HG03039 (cell line): ENCODE results near the gene NHLRC4.

Experiments used
- ATAC-seq: cut with Tn5 transposase; IDR thresholded peaks from one replicate; pipeline ENCODE4 v1.9.1; 2021; ENCODE audit warnings: mild to moderate bottlenecking, moderate library complexity; ENCODE audit not compliant: unreplicated experiment

Gene NHLRC4

DNA sequence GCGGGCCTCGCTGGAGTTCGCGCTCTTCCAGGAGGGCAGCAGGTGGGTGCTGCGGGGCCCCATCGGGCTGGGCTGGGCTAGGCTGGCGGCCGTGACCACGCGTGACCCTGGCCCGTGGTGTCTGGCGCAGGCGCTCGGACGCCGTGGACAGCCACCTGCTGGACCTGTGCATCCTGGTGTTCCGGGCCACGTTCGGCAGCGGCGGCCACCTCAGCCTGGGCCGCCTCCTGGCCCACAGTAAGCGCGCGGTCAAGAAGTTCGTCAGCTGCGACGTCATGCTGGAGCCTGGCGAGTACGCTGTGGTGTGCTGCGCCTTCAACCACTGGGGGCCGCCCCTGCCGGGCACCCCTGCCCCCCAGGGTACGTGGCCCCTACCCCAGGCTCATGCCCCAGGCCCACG lies 14.6 kb upstream of the NHLRC4 start:
- ATAC-seq: no peak

DNA sequence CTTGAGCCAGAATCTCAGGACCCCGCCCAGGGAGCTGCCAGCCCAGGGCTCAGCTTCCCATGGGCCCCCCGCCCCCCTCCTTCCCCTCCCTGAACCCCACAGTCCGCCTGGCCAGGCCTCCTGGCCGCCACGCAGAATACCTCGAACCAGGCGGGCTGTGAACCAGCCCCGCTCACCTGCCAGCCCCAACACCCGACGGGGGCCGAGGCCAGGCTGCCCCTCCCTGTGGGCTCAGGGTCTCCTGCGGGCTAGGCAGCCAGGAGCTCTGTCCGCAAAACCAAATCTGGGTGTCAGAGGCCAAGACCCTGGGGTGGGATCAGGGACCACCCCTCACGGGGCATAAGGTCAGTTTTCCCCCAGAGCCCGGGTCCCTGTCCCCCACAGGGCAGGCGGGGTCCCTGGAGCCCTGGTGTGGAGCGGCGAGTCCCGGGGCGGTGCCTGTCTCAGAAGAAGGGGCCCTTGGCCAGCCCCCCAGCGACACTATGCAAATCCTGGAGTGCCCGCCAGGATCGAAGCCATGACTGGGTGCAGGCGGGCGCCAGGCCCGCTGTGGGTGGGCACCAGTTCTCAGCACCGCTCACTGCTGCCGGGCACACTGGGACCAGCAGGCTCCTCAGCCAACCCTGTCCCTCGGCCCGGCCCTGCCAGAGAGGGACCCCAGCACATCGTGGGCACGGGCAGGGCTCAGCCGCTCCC lies 13.1 kb upstream of the NHLRC4 start:
- no peak for ATAC-seq

DNA sequence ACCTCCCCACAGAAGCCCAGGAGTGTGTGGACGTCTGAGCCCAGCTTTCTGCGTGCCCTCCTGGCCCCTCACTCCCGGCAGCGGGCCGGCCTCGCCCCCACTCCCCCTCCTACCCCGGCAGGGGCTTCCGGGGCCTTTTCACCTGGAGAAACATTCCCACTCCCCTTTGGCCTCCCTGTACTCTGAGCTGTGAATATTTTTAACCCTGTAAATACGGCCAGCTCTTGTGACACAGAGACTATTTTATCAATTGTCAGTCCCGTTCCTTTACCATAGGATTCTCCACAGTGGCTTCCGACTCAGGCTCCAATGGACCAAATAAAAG lies 12.5 kb upstream of the NHLRC4 start:
- no peak for ATAC-seq

GRCh38 chr16:554640-555365 lies 12.0 kb upstream of the NHLRC4 start:
- no peak for ATAC-seq

DNA sequence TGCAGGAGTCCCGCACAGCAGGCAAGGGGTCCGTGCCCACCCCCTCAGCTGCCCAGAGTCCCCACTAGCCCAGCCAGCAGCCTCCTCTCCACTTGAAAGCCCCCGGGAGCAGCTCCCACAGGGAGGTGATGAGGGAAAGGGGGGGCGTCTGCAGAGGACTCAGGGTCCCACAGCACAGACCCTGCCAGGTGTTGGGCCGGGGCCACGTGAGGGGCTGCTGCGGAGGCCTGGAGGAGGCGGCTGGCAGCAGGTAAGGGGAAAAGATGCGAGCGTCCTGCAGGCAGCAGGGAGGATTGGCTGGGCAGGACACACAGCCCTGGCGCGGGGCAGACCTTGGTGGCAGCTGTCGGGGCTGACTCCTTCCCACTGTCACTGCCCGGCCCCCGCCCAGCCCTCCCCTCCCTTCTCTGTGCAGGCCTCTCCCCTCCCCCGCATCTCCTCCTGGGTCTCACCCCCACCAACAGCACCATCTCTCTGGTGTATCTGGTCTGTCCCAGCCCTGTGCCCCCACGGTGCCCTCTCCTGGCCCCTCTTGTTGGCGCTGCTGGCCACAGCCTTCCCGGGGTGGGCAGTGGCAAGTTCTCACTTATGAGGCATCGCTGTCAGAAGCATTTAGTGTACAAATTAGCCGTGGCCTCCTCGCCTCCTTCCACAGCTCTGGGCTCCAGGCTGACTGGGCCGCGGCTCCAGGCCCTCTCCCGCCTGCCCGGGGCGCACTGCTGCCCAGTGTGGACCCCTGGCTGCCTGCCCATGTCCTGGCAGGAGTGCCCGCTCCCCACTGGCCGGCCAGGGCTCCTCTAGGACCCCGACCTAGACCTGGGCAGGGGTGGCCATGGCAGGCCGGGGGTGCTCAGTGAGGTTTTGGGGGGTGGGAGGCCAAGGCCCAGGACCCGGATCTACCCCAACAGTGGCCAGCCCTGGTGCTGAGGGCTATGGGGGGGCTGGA lies 11.0 kb upstream of the NHLRC4 start:
- ATAC-seq: no peak

DNA sequence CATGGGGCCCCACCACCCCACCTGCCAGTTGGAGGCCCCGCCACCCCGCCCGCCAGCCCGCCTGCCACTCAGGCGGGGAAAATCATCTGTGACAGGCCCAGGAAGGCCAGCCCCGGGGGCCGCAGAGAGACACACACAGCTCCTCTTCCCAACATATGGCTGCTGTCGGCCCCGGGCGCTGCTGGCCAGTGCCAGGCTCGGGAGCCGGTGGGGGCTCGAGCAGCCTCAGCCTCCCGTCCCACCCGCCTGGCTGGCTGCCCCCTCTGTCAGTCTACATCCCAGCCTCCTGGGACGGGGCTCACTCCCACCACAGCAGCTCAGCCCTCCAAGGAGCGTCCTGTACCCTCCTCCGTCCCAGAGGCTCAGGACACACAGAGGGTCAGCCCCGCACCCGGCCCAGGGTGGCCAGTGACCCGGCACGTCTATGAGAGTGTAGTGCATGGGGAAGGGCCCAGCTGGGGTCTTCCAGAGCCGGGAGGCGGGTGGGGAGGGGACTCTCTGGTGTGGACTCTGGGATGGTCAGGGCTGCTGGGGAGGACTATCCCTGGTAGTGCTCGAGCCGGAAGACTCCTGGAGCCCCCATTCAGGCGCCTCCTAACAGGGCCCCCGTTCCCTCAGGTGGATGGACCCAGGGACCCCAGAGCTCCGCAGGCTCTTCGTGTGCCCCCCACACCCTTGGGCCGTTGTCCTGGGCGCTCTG lies 10.2 kb upstream of the NHLRC4 start:
- no peak for ATAC-seq

GRCh38 chr16:557463-558297 lies 9.1 kb upstream of the NHLRC4 start:
- ATAC-seq: no peak

- no peak for ATAC-seq
Observed at GRCh38 chr16:558298-559020, 8.3 kb upstream of the NHLRC4 start.

DNA sequence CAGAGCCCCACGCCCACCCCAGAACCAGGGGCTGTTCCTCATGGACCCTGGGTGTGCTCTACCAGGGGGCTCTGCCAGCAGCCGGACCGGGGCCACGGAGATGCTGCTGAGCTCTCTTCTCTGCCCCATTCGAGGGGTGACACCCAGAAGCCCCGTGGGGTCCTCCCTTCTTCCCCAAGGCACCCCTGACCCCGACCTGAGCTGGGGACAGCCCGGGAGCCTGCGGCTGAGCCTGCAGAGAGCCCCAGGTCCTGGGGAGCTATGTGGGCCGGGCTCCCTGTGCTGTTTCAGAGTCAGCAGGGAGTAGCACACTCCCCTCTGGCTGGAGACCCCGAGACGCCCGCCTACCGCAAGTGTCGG lies 7.8 kb upstream of the NHLRC4 start:
- ATAC-seq: no peak

DNA sequence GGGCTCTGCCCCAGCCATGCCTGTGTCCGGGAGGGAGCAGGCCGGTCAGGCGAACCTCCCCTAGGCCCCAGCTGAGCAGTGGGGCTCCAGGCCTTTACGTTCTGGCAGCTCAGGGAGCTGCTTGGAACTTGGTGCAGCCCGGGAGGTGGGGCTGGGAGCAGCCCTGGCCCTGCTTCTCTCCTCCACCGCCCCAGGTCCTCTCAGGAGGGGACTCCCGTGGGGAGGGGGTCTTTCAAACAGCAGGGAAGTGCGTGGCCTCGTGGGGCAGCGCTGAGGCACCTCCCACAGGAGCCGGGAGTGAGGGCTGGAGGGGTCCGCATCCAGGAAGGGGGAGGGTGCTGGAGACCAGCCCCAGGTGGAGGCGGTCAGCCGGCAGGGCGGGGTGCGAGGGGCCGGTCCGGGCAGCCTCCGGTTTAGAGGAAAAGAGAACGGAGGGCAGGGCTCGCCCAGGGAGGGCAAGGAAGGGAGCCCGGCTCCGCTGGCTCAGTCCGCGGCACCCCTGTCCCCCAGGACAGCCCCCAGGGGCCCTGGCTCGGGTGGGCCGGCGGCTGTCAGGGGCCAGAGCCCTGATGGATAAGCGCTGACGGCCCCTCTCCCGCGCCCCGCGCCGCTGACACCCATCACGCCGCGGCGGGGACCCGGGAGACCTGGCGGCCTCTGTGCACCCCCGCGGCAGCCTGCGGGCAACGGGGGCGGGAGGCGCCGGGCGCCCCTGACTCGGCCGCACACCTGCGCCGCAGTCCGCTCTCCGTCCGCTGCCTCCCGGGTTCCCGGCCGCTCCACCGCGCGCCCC lies 7.2 kb upstream of the NHLRC4 start:
- ATAC-seq: no peak

GRCh38 chr16:560204-560700 lies 6.6 kb upstream of the NHLRC4 start, which contains the start of gene PRR35:
PRR35 (plus strand) TSS chr16:560394; CDS start chr16:563295, 2,901 bp downstream.
- no peak for ATAC-seq

DNA sequence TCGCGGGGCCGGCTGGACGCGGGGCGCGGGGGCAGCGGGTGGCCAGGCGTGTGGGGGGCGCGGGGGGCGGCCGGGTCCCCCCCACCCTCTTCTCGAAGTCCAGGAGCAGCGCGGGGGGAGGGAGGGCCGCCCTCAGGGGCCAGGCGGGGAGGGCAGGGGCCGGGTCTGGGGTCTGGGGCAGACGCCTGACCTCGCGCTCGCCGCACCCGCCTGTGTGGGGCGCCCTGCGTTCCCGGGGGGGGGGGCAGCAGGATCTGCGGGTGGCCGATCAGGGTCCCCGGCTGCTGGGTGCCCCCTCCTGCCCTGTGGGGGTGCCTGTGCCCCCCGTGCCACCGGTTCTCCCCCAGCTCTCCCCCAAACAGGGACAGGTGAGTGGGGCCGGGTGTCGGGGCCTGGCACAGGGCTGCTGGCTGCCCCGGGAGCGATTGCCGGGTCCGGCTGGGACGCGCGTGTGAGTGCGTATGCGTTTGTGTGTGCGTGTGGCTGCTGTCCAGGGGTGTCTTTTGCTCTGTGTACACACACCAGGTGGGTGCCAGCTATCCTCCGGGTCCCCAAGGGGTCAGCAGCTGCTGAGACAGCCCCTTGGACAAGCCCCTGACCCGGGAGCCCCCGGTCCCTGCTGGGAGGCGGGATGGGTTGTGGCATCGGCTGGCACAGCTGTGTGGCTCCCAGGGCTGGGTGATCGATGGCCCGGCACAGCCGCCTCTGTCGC lies 5.9 kb upstream of the NHLRC4 start:
- no peak for ATAC-seq

- ATAC-seq: no peak
Observed at GRCh38 chr16:561413-561794, 5.4 kb upstream of the NHLRC4 start.

DNA sequence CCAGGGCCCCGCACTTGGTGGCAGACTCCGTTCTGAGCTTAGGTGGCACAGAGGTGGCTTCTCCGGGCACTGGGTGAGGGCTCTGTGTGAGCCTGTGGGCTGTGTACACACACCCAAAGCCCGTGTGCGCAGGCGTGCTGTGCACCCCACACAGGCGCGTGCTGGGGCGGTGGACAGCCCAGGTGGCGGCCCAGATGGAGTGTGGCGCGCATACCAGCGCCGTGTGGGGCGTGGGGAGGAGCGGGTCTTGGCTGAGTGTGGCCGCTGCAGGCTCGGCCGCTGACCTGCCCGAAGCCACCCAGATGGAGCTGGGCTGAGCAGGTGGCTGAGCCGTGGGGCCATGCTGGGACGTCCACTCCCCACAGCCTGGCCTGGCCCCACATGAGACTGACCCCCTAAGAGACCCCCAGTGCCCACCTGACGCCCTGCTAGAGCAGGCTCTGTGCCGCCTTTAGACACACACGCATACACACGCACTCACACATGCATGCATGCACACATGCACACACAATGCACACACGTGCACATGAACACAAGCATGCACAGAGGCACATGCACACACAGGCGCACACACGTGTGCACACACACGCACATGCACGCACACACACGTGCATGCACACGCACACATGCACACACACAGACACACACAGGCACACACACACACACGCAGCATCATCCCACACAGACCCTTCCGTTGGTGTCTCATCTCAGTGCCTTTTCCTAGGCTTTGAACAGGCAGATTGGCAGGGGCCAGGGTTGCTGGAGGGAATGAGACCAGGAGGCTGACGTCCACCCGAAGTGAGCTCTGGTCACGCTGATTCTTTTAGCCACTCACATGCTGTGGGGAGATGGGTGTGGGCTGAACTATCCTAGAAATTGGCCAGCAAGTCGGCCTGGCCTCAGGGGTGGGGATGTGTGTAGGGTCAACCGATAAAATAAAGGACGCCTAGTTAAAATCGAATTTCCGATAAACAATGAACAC lies 4.6 kb upstream of the NHLRC4 start:
- ATAC-seq: no peak

GRCh38 chr16:563072-563644 lies 3.6 kb upstream of the NHLRC4 start:
- ATAC-seq: no peak

DNA sequence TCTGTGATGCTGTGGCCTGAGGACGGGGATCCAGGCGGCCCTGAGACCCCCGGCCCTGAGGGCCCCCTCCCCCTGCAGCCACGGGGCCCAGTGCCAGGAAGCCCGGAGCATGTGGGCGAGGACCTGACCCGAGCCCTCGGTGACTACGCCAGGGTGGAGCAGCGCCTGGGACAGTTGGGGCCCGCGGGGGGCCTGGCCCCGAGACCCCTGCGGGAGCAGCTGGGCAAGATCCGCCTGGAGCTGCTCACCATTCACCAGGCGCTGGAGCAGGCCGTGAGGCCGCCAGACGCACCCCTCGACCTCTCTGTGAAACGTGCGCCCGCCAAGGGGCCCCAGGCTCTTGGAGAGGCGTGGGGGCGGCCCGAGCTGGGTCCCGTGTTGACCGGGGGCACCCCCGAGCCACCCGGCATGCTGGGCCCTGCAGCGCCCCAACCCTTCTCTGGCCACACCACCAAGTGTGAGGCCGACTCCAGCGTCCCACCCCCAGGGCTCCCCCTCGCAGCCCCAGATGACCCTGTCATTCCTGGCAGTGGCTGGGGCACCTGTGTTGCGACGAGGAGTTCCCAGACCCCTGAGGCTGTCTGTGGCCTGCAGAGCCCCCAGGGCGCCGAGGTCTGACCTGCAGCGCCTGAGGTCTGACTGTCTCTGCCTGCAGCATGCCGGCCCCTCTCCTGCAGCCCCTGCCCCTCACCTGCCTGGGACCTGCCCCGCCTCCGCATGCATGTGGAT lies 2.0 kb upstream of the NHLRC4 start:
- ATAC-seq: no peak
